GM11168 (cell line): ENCODE data around the gene SLC45A3.

ENCODE experiments used
- in situ Hi-C: fragments of 300-500 bp; cut with MboI; formaldehyde crosslinking; loops from one replicate; pipeline ENCODE4 v1.12.0; 2022; ENCODE audit warnings: low sequenced_read_pairs; ENCODE audit not compliant: unreplicated experiment

The SLC45A3 gene

GRCh38 chr1:205615789-205616188 is 64.5 kb downstream of the SLC45A3 start:
- in situ Hi-C loops = no loop called here

GRCh38 chr1:205613854-205614412 is 66.4 kb downstream of the SLC45A3 start:
- in situ Hi-C loops = no loop called here

GRCh38 chr1:205612556-205612955 is 67.8 kb downstream of the SLC45A3 start:
- in situ Hi-C loops = no loop called here

GRCh38 chr1:205612104-205612503 is 68.2 kb downstream of the SLC45A3 start:
- in situ Hi-C loops = no loop called here

GRCh38 chr1:205610901-205611466 is 69.3 kb downstream of the SLC45A3 start:
- in situ Hi-C loops = no loop called here

GRCh38 chr1:205610036-205610435 is 70.3 kb downstream of the SLC45A3 start:
- in situ Hi-C loops = no loop called here
